Cardiac septum (tissue), 1 donor: ENCODE data around the gene ZFP36L1. TPM values are rescaled to one million over a fixed set of nuclear protein-coding genes. Genes with fewer than 3 reads are reported as not detected.
A peak's percentile ranks its signal among the peaks of the same experiment; 100 is the strongest.

Experiments used
- DNase-seq: peaks from one replicate; pipeline ENCODE4 v3.0.0-alpha.2; 2020; ENCODE audit warnings: low spot score
- intact Hi-C: fragments of 100-400 bp; cut with DNase I; formaldehyde crosslinking; loops from one replicate; pipeline ENCODE4 v1.14.0; 2022
- total RNA-seq: library from RNA; stranded (reverse); fragmentation: NEBNext Ultra II Directional; extraction: Animal tissue kit (Norgen Biotek cat#: 25700); gene quantifications from one replicate; pipeline ENCODE4 v1.2.1, GENCODE V29; 2021
- donor health status: DM: no; HTN: no; CAD: no.

ZFP36L1 gene
- total RNA-seq, 1 donor from 2014 or later = 69.2 TPM

- no peak for DNase-seq
- intact Hi-C loops = loop anchor here (5.0 to 10.0 kb wide), 3 partner anchors 425 to 980 kb away; no protein-coding TSS in a partner anchor
These were observed 24.8 kb upstream of the ZFP36L1 start for GRCh38 chr14:68817506-68818212.

DNA sequence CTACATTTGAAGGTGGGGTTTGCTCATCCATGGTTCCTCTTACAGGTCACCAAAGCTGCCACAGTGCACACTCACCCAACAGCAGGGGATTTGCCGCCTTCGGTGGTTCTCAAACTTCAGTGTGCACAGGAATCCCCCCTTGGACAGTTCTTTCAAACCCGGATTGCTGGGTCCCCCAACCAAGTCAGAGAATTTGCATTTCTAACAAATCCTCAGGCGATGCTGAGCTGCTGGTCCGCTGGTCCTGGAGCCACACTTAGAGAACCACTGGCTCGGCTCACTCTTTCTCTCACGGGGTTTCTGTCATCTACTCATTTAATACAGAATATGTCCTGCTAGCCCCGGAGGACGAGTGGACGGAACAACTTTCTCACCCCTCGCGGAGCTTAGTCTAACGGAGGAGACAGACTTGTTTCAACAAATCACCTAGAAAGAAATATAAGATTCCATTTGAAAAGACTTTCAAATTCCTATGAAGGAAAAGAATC lies 24.1 kb upstream of the ZFP36L1 start:
- DNase-seq = no peak

GRCh38 chr14:68816183-68816942 lies 23.5 kb upstream of the ZFP36L1 start:
- DNase-seq = peak; percentile 96
- intact Hi-C loops = loop anchor here (1.0 to 10.0 kb wide), 5 partner anchors 424 to 979 kb away; no protein-coding TSS in a partner anchor

More for the DNA sequence above, 24.1 kb upstream of the ZFP36L1 start:
- intact Hi-C loops = loop anchor here (1.0 to 10.0 kb wide), 5 partner anchors 425 to 980 kb away; no protein-coding TSS in a partner anchor

DNA sequence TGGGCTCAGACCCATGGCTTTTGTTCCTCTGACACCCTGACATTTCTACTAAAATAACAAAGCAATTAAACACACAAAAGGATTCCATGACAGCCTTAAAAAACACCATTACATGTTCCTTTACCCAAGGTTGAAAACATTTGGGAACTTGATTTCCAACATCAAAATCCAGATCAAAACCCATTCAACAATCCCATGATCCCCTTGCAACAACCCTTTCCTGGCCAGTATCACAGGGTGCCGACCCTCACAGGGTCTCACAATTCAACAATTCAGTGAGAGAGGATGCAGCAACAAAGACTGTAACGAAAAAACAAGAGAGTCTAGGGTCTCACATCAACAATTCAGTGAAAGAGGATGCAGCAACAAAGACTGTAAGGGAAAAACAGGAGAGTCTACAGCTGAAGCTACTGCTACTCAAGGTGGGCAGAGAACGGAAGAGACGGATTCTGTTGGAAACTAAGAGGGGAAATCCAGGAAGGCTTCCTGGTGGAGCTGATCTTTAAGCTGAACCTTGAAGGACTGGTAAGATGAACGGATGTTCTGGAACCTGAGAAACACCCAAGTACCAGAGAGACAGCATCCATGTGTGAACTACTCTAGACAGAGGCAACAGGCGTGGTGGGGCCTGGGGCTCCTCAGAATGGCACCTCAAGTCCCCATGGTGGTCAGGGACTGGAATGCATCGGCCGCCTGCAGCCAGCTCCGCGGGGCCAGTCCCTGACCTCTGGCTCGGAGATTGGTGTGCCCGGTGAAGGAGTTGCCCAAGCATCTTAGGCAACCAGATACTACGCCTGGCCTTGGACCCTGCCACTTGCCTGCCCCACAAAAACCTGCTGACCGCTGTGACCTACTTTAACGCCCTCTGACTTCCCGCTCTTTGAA lies 22.7 kb upstream of the ZFP36L1 start:
- DNase-seq = no peak
- intact Hi-C loops = loop anchor here (1.0 to 10.0 kb wide), 6 partner anchors 19 to 978 kb away; no protein-coding TSS in a partner anchor

GRCh38 chr14:68814539-68815297 lies 21.9 kb upstream of the ZFP36L1 start:
- no peak for DNase-seq
- intact Hi-C loops = loop anchor here (1.0 to 10.0 kb wide), 4 partner anchors 18 to 977 kb away; no protein-coding TSS in a partner anchor

DNA sequence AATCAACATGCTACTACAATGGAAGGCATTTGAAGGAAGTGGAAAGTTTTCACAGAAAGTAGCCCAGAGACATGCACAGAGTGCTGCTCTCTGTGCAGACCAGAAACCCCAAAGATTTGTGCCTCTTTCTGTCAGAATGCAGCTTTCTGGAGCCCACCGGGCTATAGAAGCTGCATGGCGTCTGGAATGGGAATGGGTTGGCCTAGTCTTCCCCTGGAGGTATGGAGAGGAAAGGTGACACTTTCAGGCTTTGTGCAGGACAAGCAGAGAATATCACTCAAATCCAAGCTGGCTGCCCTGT lies 21.3 kb upstream of the ZFP36L1 start:
- intact Hi-C loops = loop anchor here (10.0 kb wide), 1 partner anchor 669 kb away; no protein-coding TSS in a partner anchor
- no peak for DNase-seq

DNA sequence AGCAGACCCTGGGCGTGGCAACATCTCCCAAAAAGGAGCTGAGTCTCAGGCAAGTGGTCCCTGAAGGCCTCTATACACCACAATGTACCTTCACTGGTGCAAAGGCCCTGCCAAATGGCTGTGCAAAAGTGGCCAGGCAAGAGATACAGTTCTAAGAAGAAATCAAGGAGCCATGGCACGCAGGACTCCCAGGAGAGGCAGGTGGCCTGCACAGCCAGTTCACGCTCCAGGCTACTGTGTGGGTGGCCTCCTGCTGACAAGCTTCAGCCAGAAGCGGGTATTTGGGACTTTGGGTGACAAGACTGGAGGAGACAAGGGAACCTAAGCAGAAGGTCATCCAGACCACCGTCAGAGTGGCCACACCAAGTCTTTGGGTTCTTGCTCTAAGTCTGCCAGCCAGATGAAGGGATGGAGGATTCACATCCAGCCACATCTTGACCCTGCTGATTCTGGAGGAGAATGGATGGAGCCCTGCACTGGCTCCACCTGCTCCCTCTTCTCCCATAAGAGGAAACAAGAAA lies 20.5 kb upstream of the ZFP36L1 start:
- intact Hi-C loops = loop anchor here (10.0 kb wide), 1 partner anchor 669 kb away; no protein-coding TSS in a partner anchor
- DNase-seq = no peak

DNA sequence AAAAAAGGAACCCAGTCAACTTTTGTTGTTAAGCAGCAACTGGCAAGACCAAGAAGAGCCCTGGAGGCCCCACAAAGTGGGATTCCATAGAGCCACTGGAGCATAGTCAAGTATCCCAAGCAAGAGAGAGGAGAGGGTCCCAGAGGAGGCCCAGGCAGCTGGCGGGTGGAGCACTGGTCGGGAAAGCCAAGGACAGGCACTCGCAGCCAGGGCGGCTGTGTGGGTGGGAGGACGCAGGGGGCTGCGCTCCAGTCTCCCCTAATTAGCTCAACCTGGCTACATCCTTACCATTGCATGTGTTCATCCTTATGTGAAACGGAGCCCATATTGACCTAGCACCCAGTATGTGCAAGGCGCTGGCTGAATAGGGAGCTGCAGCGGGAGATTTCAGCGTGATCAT lies 18.3 kb upstream of the ZFP36L1 start:
- intact Hi-C loops = loop anchor here (10.0 kb wide), 1 partner anchor 666 kb away; no protein-coding TSS in a partner anchor
- no peak for DNase-seq

DNA sequence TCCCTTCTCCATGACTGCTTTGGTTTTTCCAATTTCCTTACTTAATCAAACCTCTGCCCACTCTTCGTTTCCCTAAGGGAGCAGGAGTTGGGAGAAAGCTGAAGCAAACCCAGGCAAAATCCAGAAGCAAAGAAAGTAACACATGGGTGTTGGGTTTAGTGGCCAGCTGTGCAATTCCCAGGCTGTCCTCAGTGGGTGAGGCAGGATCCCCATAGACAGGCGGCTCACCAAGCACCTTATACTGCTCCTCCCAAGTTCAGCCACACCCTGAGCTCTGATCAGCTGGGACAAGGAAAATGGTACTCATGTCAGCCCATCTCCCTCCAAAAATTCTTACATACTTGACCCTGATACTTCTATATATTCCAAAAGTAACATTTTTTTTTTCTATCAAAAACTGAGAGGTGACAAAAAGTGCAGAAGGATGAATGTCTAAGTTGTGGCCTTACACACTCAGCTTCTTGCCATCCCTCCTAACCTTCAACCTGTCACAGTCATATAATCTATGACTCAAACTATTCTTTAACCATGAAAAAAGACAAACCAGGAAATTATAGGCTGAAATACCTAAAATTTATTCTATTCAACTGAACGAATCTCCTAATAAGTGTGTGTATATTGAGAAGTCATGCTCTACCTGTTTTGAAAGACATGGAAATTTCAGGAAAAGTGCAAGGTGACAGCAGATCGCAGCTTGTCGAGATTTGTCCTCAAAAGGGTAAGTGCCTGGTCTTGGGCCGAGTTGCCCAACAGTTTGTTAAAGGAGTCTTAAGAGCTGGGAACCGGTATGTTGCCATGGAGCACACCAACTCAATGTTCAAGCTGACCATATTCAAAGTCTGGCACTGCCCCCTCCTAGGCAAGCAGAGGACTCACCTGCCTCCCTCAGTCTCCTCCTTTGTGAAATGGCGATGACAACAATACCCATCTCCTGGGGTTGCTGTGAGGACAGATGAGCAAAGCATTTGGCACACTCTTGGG lies 17.6 kb upstream of the ZFP36L1 start:
- no peak for DNase-seq
- intact Hi-C loops = loop anchor here (10.0 kb wide), 1 partner anchor 666 kb away; no protein-coding TSS in a partner anchor

DNA sequence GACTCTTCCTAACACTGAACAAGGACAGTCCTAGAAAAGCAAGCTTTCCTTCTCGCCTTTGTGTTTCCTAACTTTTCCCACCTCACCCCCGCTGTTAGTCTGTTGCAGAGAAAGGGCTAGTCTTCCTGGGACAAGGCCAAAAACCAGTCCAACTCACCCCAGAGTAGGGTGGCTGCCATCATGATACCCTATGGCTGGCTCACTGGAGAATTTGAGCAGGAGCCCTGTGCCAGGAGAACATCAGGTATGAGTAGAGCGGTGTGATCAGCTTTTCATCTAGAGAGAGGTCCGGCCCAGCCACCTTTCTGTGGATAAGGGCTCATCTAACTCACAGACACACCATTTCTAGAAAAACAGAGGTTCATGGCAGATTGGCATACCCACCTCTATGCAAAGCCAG lies 16.7 kb upstream of the ZFP36L1 start:
- intact Hi-C loops = no loop called here
- DNase-seq = no peak

- intact Hi-C loops = no loop called here
- DNase-seq = no peak
These were observed 16.0 kb upstream of the ZFP36L1 start for GRCh38 chr14:68808696-68809480.

GRCh38 chr14:68807987-68808386 lies 15.1 kb upstream of the ZFP36L1 start:
- DNase-seq = no peak
- intact Hi-C loops = no loop called here

GRCh38 chr14:68807148-68807600 lies 14.3 kb upstream of the ZFP36L1 start:
- intact Hi-C loops = no loop called here
- no peak for DNase-seq

DNA sequence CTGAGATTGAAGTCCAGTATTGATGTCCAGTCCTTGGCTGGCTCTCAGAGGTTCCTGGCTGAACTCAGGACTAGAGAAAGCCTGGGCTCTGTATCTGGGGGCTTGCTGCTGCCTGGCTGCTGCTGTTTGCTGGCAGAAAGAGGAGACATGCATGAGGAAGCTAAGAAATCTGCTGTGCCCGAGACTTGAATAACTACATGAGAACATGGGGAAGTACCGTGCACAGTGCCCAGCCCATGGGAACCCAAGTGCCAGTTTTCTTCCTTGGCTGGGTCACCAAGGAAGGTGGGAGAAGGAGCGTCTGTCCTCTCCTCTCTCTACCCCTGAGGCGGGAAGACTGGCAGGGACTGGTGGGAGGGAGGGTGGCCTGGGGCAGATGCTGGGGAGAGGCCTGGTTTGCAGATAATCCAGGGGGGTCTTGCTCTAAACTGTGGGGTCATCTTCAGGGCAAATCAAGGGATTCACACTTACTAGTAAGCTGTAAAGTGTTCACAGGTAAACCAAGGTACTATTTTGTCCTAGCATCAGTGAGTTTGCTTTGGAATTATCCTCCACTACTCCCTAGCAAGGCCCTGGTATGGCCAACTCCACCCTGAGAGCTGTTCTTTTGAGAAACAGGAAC lies 13.8 kb upstream of the ZFP36L1 start:
- intact Hi-C loops = no loop called here

DNA sequence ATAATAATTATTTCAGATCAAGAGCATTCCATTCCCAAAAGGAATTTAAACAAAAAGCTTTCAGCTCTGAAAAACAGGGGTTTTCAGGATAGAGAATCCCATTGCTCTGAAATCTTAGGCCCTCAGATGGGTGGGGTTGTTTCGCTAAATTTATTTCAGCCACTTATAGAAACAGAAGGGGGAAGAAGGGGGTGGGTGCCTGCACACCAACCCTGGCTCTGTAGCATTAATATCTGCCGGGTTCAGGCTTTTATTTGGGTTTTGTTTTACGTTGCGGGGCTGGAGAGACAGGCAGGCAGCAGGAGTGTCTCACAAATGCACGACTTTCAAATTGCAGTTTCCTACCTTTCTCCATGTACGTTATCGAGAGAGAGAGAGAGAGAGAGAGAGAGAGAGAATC lies 12.5 kb upstream of the ZFP36L1 start:
- no peak for DNase-seq
- intact Hi-C loops = no loop called here

More for the DNA sequence above, 13.8 kb upstream of the ZFP36L1 start:
- DNase-seq = no peak

DNA sequence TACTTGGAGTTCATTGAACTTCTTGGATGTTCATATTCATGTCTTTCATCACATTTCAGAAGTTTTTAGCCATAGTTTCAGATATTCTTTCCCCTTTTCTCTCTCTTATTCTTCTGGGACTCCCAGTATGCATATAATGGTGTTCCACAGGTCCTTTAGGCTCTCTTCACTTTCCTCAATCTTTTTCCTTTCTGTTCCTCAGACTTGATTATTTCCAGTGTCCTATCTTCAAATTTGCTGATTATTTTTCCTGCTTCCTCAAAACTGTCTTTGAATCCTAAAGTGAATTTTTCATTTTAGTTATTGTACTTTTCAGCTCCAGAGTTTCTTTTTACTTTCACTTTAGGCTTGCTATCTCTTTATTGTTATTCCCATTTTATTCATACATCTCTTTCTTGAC lies 8.8 kb upstream of the ZFP36L1 start:
- intact Hi-C loops = no loop called here
- DNase-seq = no peak
